ENCODE measurements around the gene TFIP11.
"Not testable (repeated sequence)": the region's sequence is repeated elsewhere in the genome, so short reads cannot be mapped to it uniquely, and the experiment has no call there.

Gene TFIP11

GRCh38 chr22:26534874-26535602 lies 22.8 kb upstream of the TFIP11 start:
- no peak for TF ChIP-seq CTCF (IDR thresholded peaks at IDR 0.05; ENCODE audit: borderline replicate concordance, insufficient read depth, low read depth, low read length)
- no peak overlapping the region for H3K4me3 ChIP-seq (ENCODE audit: low read depth, low read length)

GRCh38 chr22:26534171-26534855 lies 22.0 kb upstream of the TFIP11 start:
- no peak for TF ChIP-seq CTCF (IDR thresholded peaks at IDR 0.05; ENCODE audit: borderline replicate concordance, insufficient read depth, low read depth, low read length)
- H3K4me3 ChIP-seq (ENCODE audit: low read depth, low read length) = no peak overlapping the region

- no peak overlapping the region for H3K4me3 ChIP-seq (ENCODE audit: low read depth, low read length)
- no peak for TF ChIP-seq CTCF (IDR thresholded peaks at IDR 0.05; ENCODE audit: borderline replicate concordance, insufficient read depth, low read depth, low read length)
These were observed 17.1 kb upstream of the TFIP11 start for GRCh38 chr22:26529345-26529744.

GRCh38 chr22:26528518-26528917 lies 16.2 kb upstream of the TFIP11 start:
- H3K4me3 ChIP-seq (ENCODE audit: low read depth, low read length) = not testable (repeated sequence)

GRCh38 chr22:26527574-26528465 lies 15.5 kb upstream of the TFIP11 start:
- no peak overlapping the region for H3K4me3 ChIP-seq (ENCODE audit: low read depth, low read length)
- TF ChIP-seq CTCF (IDR thresholded peaks at IDR 0.05; ENCODE audit: borderline replicate concordance, insufficient read depth, low read depth, low read length) = no peak

- TF ChIP-seq CTCF (IDR thresholded peaks at IDR 0.05; ENCODE audit: borderline replicate concordance, insufficient read depth, low read depth, low read length) = no peak
- H3K4me3 ChIP-seq (ENCODE audit: low read depth, low read length) = no peak overlapping the region
These were observed 14.9 kb upstream of the TFIP11 start for GRCh38 chr22:26527167-26527566.

- no peak for TF ChIP-seq CTCF (IDR thresholded peaks at IDR 0.05; ENCODE audit: borderline replicate concordance, insufficient read depth, low read depth, low read length)
- no peak overlapping the region for H3K4me3 ChIP-seq (ENCODE audit: low read depth, low read length)
These were observed 13.8 kb upstream of the TFIP11 start for GRCh38 chr22:26525946-26526564.

Measured in GM12875 (cell line).